MV-4-11 (cell line): ENCODE data around the gene STIM1.
A peak's percentile ranks its signal among the peaks of the same experiment; 100 is the strongest.
"Not testable (repeated sequence)": the region's sequence is repeated elsewhere in the genome, so short reads cannot be mapped to it uniquely, and the experiment has no call there.

Source experiments
- DNase-seq: peaks from one replicate; lab custom pipeline; 2025; lab: John Stamatoyannopoulos, UW

The STIM1 gene

DNA sequence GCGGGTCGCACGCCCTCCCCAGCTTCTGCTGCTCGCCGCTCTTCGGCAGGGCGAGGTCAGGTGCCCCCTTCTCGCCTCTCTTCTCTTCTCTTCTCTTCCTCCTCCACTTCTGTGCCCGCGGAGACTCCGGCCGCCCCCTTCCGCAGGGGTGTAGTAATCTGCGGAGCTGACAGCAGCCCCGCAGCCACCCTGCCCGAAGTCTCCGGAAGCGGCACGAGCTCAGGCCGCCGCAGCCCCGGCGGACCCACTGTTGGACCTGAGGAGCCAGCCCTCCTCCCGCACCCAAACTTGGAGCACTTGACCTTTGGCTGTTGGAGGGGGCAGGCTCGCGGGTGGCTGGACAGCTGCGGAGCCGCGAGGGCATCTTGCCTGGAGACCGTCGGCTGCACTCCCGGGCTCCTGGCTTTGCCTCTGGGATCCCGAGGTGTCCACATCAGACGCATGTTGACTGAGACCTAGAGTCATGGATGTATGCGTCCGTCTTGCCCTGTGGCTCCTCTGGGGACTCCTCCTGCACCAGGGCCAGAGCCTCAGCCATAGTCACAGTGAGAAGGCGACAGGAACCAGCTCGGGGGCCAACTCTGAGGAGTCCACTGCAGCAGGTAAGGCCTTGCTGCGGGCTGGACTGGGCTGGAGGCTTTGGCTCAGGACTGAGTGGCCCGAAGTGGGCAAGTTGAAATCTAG, 486 bp downstream of the STIM1 start:
- peak; percentile 20 for DNase-seq

DNA sequence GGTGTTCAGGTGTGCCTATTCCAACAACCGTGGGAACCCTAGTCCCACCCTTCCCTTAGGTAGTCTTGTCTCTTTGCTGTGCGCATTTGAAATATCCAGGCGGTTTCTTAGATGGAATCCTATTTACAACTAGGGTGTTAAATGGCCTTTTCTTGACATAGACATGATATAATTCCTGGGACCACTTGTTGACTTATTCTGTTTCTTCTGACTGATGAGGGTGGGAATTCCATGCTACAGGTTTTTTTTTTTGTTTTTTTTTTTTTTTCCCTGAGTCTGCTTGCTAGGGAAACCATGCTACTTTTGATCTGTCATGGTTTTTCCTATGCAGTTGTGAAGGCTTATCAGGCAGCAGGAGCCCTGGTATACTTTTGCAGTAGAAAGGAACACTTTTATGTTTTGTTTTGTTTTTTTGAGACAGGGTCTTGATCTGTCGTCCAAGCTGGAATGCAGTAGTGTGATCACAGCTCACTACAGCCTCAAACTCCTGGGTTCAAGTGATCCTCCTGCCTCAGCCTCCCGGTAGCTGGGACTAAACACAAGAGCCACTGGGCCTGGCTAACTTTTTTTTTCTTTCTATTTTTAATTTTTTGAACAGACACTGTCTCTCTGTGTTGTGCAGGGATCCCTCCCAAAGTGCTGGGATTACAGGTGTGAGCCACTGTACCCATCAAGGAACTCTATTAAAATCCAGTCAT, 1.5 kb downstream of the STIM1 start:
- no peak for DNase-seq

- DNase-seq, result peak; percentile 19
Measured at GRCh38 chr11:3857628-3858027, 2.2 kb downstream of the STIM1 start.

GRCh38 chr11:3859373-3859881, 4.0 kb downstream of the STIM1 start:
- DNase-seq, result no peak

- DNase-seq, result no peak
Measured at GRCh38 chr11:3860375-3860774, 4.9 kb downstream of the STIM1 start.

GRCh38 chr11:3860898-3861393, 5.5 kb downstream of the STIM1 start:
- DNase-seq, result not testable (repeated sequence)

GRCh38 chr11:3861683-3862082, 6.2 kb downstream of the STIM1 start:
- peak; percentile 61 for DNase-seq

GRCh38 chr11:3865388-3866193, 10.1 kb downstream of the STIM1 start:
- peak; percentile 45 for DNase-seq

DNA sequence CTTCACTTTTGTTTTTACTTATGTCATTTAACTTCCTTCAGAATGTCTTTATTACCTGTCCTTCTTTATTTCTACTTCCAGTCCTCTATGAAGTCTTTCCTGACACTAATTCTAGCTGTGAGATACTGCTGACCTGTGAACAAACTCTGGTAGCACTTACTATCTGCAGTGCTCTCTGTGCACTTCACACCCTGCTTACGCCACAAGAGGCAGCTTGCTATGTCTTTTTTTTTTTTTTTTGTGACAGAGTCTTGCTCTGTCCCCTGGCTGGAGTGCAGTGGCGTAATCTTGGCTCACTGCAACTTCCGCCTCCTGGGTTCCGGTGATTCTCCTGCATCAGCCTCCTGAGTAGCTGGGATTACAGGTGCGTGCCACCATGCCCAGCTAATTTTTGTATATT, 10.7 kb downstream of the STIM1 start:
- peak; percentile 79 for DNase-seq

GRCh38 chr11:3866836-3867208, 11.4 kb downstream of the STIM1 start:
- DNase-seq, result no peak

DNA sequence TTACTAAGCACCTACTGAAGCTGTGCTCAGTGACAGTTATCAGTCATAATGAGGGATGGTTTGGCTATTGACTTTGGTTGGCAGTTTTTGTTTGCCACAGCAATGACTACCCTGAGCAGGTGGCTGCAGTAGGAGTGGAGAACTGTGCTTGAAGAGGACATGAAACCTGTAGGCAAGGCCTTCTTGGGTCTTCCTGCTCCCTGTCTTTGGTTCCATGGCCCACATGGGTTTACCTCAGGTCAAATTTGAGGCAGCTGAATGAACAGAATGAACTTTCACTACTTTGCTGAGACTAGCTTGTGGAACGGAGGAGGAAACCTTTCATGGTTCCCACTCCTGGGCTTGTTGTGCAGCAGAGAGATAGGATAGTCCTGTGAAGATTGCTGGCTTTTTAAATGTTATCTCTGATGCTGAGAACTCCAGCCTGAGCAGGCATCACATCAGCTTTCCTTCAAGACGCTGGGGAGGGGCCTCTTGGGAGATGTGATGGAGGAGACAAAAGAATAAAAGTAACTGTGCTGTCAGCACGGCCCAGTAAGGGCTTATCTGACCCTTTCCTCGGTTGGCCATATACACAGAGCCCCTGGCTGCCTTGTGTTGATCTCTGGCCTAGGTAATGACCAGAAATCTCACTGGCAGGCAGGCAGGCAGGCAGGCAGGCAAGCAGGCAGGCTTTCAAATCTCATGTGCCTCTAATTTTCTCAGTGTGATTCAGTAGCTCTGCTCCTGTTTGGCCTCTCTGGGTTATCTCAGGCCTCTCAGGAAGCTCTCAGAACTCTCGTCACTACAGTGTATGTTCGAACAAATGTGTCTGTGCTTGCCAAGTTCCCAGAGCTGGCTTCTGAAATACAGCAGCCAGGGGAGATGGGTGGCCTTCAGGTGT, 12.0 kb downstream of the STIM1 start:
- no peak for DNase-seq

GRCh38 chr11:3873712-3874349, 18.4 kb downstream of the STIM1 start:
- no peak for DNase-seq

- no peak for DNase-seq
Measured at GRCh38 chr11:3876613-3877012, 21.1 kb downstream of the STIM1 start.

DNA sequence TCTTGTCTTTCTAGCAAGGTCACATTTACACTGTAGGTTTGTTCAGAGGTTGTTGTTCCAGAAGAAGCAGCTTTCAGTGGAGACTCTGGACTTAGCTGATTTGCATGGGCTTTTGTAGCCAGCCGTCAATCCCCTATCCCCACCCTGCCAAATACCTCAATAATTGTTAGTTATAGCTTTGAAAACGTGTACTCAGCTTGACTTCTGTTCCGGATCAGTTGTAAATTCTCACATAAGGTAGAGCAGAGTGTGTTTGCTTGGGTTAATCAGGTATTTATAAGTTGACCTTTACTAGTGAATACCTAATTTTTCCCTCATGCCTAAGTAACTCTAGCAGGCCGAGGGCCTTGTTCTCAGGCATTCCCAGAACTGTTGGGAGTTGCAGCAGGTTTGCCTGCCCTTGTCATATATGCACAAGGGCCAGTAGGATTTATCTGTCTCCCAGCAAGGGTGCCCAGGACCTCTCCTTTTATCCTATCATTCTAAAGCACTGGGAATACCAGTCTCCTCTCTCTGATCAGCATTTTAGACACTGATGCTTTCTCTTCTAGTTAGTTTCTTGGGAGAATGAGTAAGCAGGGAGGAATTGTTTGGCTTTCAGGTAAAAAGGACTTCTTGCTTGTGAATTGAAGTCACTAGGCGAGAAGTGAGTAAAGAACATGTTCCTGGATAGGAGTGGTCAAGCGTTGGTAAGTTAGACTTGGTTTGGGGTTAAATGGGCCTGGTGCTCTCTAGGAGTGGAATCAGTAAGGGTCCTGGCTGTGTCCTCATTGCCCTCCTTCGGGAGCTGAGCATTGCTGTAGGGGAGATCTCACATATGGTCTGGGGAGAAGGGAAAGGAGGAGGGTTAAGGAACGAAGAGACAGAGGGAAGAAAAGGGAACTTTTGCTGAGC, 22.1 kb downstream of the STIM1 start:
- no peak for DNase-seq

GRCh38 chr11:3878258-3878584, 22.8 kb downstream of the STIM1 start:
- DNase-seq, result no peak

GRCh38 chr11:3879216-3879966, 23.9 kb downstream of the STIM1 start:
- DNase-seq, result no peak

DNA sequence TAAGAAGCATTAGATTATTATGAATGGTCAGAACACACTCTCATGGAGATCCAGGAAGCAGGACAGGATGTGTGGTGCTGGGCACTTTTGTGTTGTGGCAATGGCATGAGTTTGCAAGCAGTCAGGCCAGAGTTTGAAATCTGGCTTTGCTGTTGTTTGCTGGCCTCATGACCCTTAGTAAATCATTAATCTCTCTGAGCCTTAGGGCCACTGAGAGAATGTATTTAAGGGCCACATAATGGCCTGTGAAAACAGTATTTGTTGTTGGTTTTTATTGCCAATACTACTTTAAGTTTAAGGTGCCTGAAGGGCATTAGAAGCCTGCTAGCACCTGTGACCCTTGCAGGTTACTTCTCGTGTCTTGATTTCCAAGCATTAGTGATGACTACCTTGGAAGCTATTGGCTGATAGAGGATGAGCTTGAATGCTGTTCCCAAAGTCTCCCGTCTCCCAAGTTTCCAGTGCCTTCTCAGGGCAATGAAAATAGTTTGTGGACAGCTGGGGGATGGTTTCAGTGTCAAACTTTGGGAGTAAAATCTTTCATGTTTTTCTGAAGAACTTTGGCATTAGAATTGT, 24.6 kb downstream of the STIM1 start:
- no peak for DNase-seq

GRCh38 chr11:3880724-3881123, 25.3 kb downstream of the STIM1 start:
- no peak for DNase-seq

DNA sequence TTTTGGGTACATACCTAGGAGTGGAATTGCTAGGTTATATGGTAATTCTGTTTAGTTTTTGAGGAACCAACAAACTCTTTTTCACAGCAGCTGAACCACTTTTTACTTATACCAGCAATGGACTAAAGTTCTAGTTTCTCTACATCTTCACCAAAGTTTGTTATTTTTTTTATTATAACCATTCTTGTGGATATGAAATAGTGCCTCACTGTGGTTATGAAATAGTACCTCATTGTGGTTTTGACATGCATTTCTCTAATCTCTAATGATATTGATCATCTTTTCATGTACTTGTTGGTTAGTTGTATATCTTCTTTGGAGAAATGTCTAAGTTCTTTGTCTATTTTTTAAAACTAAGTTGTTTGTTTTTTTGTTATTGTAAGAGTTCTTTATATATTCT, 27.2 kb downstream of the STIM1 start:
- DNase-seq, result peak; percentile 33
